MM.1S (cell line): ENCODE results near the gene ZEB2.

Source experiments
- DNase-seq: peaks from one replicate; pipeline ENCODE4 v3.0.0-alpha.2; 2015
- H2AFZ ChIP-seq: fragments of 300-600 bp; sonication (generic); 2 replicates; pipeline ENCODE4 v1.6.0; 2016; ENCODE audit warnings: antibody characterized with exemption, low read length
- H3F3A ChIP-seq: fragments of 300-600 bp; sonication (generic); 2 replicates; pipeline ENCODE4 v1.6.1; 2016; ENCODE audit warnings: mild to moderate bottlenecking, antibody characterized with exemption, low read length, moderate library complexity, mixed read lengths; ENCODE audit not compliant: insufficient read depth
- H3K27ac ChIP-seq: fragments of 300-600 bp; sonication (generic); 2 replicates; pipeline ENCODE4 v1.5.1; 2016; ENCODE audit warnings: mild to moderate bottlenecking, low read length
- H3K27me3 ChIP-seq: fragments of 300-600 bp; sonication (generic); replicated peaks from 2 replicates; pipeline ENCODE4 v1.6.0; 2016; ENCODE audit warnings: low read length; ENCODE audit not compliant: insufficient read depth
- H3K36me3 ChIP-seq: fragments of 300-600 bp; sonication (generic); replicated peaks from 2 replicates; pipeline ENCODE4 v1.6.1; 2016; ENCODE audit warnings: mild to moderate bottlenecking, low read length, mixed read lengths; ENCODE audit not compliant: insufficient read depth
- H3K4me1 ChIP-seq: fragments of 300-600 bp; sonication (generic); 2 replicates; pipeline ENCODE4 v1.6.1; 2016; ENCODE audit warnings: low read length, mixed read lengths
- H3K4me2 ChIP-seq: fragments of 300-600 bp; sonication (generic); 2 replicates; pipeline ENCODE4 v1.6.0; 2016; ENCODE audit warnings: low read depth, low read length
- H3K4me3 ChIP-seq: fragments of 300-600 bp; sonication (generic); 2 replicates; pipeline ENCODE4 v1.5.1; 2016; ENCODE audit warnings: low read length, mixed read lengths
- H3K79me2 ChIP-seq: fragments of 300-600 bp; sonication (generic); 2 replicates; pipeline ENCODE4 v1.6.1; 2016; ENCODE audit warnings: mixed run types, low read length, mixed read lengths
- H3K9ac ChIP-seq: fragments of 300-600 bp; sonication (generic); 2 replicates; pipeline ENCODE4 v1.6.1; 2016; ENCODE audit warnings: low read length, mixed read lengths
- H3K9me2 ChIP-seq: fragments of 300-600 bp; sonication (generic); replicated peaks from 2 replicates; pipeline ENCODE4 v1.6.1; 2016; ENCODE audit warnings: mild to moderate bottlenecking, low read length, mixed read lengths; ENCODE audit not compliant: insufficient read depth
- H3K9me3 ChIP-seq: fragments of 300-600 bp; sonication (generic); replicated peaks from 2 replicates; pipeline ENCODE4 v1.6.1; 2016; ENCODE audit warnings: mild to moderate bottlenecking, low read length, mixed read lengths; ENCODE audit not compliant: insufficient read depth
- H4K20me1 ChIP-seq: fragments of 300-600 bp; sonication (generic); 2 replicates; pipeline ENCODE4 v1.6.1; 2016; ENCODE audit warnings: mild to moderate bottlenecking, low read length, moderate library complexity, mixed read lengths; ENCODE audit not compliant: insufficient read depth
- CTCF ChIP-seq: fragments of 300-600 bp; sonication (generic); IDR thresholded peaks from 2 replicates; pipeline ENCODE4 v1.5.1; 2016; ENCODE audit warnings: antibody characterized with exemption, low read length, mixed read lengths
- EZH2 ChIP-seq: fragments of 300-600 bp; sonication (generic); optimal IDR thresholded peaks from 2 replicates; pipeline ENCODE3; 2017; ENCODE audit warnings: low read depth, mild to moderate bottlenecking, antibody characterized with exemption, low read length, mixed read lengths
- EZH2phosphoT487 ChIP-seq: fragments of 300-600 bp; sonication (generic); IDR thresholded peaks from 2 replicates; pipeline ENCODE4 v1.6.1; 2018; ENCODE audit warnings: antibody characterized with exemption, low read length

Gene ZEB2

GRCh38 chr2:144404586-144405314, 115.2 kb downstream of the ZEB2 start:
- H3K4me2 ChIP-seq: no peak overlapping the region
- no peak overlapping the region for H3K27ac ChIP-seq
- no peak overlapping the region for H3K9ac ChIP-seq
- TF ChIP-seq CTCF: no peak
- TF ChIP-seq EZH2phosphoT487: no peak
- no peak for TF ChIP-seq EZH2
- H3K4me3 ChIP-seq: no peak overlapping the region
- no peaks in the 10 kb centered on the region for H3K27me3 ChIP-seq
- no peaks in the 10 kb centered on the region for H3F3A ChIP-seq
- H3K36me3 ChIP-seq: no peaks in the 10 kb centered on the region
- no peaks in the 10 kb centered on the region for H4K20me1 ChIP-seq
- H3K4me1 ChIP-seq: 0 out of 2 replicates have a peak, but pooled peaks cover 4% of the 10 kb centered on the region
- H2AFZ ChIP-seq: no peak overlapping the region
- H3K9me3 ChIP-seq: no peaks in the 10 kb centered on the region
- H3K79me2 ChIP-seq: no peaks in the 10 kb centered on the region
- no peaks in the 10 kb centered on the region for H3K9me2 ChIP-seq
- no peak for DNase-seq

GRCh38 chr2:144403933-144404332, 116.0 kb downstream of the ZEB2 start:
- H3K79me2 ChIP-seq: no peaks in the 10 kb centered on the region
- no peaks in the 10 kb centered on the region for H3K9me3 ChIP-seq
- H2AFZ ChIP-seq: no peak overlapping the region
- no peak for TF ChIP-seq EZH2phosphoT487
- no peak for TF ChIP-seq CTCF
- no peak for TF ChIP-seq EZH2
- no peak overlapping the region for H3K4me3 ChIP-seq
- H3K9ac ChIP-seq: no peak overlapping the region
- 0 out of 2 replicates have a peak, but pooled peaks cover 4% of the 10 kb centered on the region for H3K4me1 ChIP-seq
- no peaks in the 10 kb centered on the region for H3K9me2 ChIP-seq
- no peak overlapping the region for H3K27ac ChIP-seq
- no peaks in the 10 kb centered on the region for H3K27me3 ChIP-seq
- H3K4me2 ChIP-seq: no peak overlapping the region
- H4K20me1 ChIP-seq: no peaks in the 10 kb centered on the region
- H3F3A ChIP-seq: no peaks in the 10 kb centered on the region
- DNase-seq: no peak
- H3K36me3 ChIP-seq: no peaks in the 10 kb centered on the region

GRCh38 chr2:144402251-144402650, 117.7 kb downstream of the ZEB2 start:
- H3K9me2 ChIP-seq: no peaks in the 10 kb centered on the region
- no peak overlapping the region for H3K27ac ChIP-seq
- no peak for DNase-seq
- H3K4me3 ChIP-seq: no peak overlapping the region
- no peaks in the 10 kb centered on the region for H3K36me3 ChIP-seq
- no peaks in the 10 kb centered on the region for H3K27me3 ChIP-seq
- no peaks in the 10 kb centered on the region for H3K9me3 ChIP-seq
- H3K4me2 ChIP-seq: no peak overlapping the region
- no peak for TF ChIP-seq CTCF
- no peak for TF ChIP-seq EZH2
- TF ChIP-seq EZH2phosphoT487: no peak
- no peaks in the 10 kb centered on the region for H4K20me1 ChIP-seq
- H2AFZ ChIP-seq: no peak overlapping the region
- no peaks in the 10 kb centered on the region for H3F3A ChIP-seq
- H3K79me2 ChIP-seq: no peaks in the 10 kb centered on the region
- H3K9ac ChIP-seq: no peak overlapping the region
- 0 out of 2 replicates have a peak, but pooled peaks cover 4% of the 10 kb centered on the region for H3K4me1 ChIP-seq
